Pancreas (tissue), 10 donors: ENCODE measurements around the gene SMARCC2. TPM values are rescaled to one million over a fixed set of nuclear protein-coding genes. Genes with fewer than 3 reads are reported as not detected.
A peak's percentile ranks its signal among the peaks of the same experiment; 100 is the strongest.
"Not testable (repeated sequence)": the region's sequence is repeated elsewhere in the genome, so short reads cannot be mapped to it uniquely, and the experiment has no call there.

Source experiments
- ATAC-seq, 4 donors: fragments of 200-7000 bp; cut with Tn5 transposase; one replicate each; pipeline versions ENCODE4 v1.8.0 to v1.9.1; 2020; ENCODE audit warnings: mild to moderate bottlenecking in 4 of 4, moderate library complexity in 4 of 4
- DNase-seq, 6 donors: peaks; one replicate each; pipeline ENCODE4 v3.0.0-alpha.2; 2020
- FAIRE-seq: peaks from 2 replicates; lab custom pipeline; 2012; peaks lifted over from hg19 to GRCh38; lab: Jason Lieb, UNC
- H3K27ac ChIP-seq, 4 donors: fragments of 200-600 bp; sonication (generic); 1 replicate in 3 of 4; 2 replicates in 1 of 4; pipeline versions ENCODE4 v1.5.0 to v1.8.0; 2020
- H3K27me3 ChIP-seq, 4 donors: fragments of 200-600 bp; one replicate each; pipeline ENCODE4 v1.8.0; 2021
- H3K36me3 ChIP-seq, 3 donors: fragments of 200-600 bp; sonication (generic) in 1 of 3; one replicate each; pipeline versions ENCODE4 v1.5.0 to v1.8.0; 2020 to 2021
- H3K4me1 ChIP-seq, 3 donors: fragments of 200-600 bp; one replicate each; pipeline ENCODE4 v1.8.0; 2021
- H3K4me3 ChIP-seq, 4 donors: fragments of 200-600 bp; sonication (generic) in 2 of 4; one replicate each; pipeline versions ENCODE4 v1.5.0 to v1.8.0; 2020 to 2021
- H3K9me3 ChIP-seq, 4 donors: fragments of 200-600 bp; one replicate each; pipeline ENCODE4 v1.8.0; 2021
- CTCF ChIP-seq, 4 donors: fragments of 200-600 bp; sonication (generic) in 3 of 4; IDR thresholded peaks; one replicate each; pipeline versions ENCODE4 v1.5.0 to v1.8.0; 2021; ENCODE audit warnings: antibody characterized with exemption in 4 of 4
- WGBS, 2 donors: extraction: QIAGEN DNeasy Blood & Tissue Kit; methylation state at CpG; one replicate each; pipeline ENCODE4 v1.1.7; 2013; 5-methylcytosine and 5-hydroxymethylcytosine counted together
- intact Hi-C, 3 donors: fragments of 100-400 bp; cut with DNase I; formaldehyde crosslinking; loops; one replicate each; pipeline versions ENCODE4 v1.11.1 to v1.14.2; 2022
- polyA plus RNA-seq, 2 donors: library from polyadenylated mRNA; stranded (reverse); fragments of 200-250 nt; gene quantifications; one replicate each; pipeline ENCODE4 v1.2.3, GENCODE V29; 2013
- total RNA-seq, 6 donors: library from RNA; stranded (reverse); fragmentation: NEBNext Ultra II Directional in 4 of 6; extraction: Animal tissue kit (Norgen Biotek cat#: 25700) in 4 of 6; gene quantifications; one replicate each; pipeline versions ENCODE4 v1.2.1 to v1.2.4, GENCODE V29; 2021 to 2023
- donor health status: healthy with polysubstance abuse.
- donor health status: DM: no; HTN: no; CAD: no; lungs with moderate emphysema.
- donor health status: DM: no; HTN: no; CAD: no.
- donor health status: control.
- donor health status: control.
- donor health status: Bipolar disorder and iron deficiency.
- donor health status: DM: yes; HTN: yes; CAD: no.
- donor health status: DM: no; HTN: no; CAD: no.
- donor health status: DM: no; HTN: no; CAD: no.
- donor health status: DM: yes; HTN: yes; CAD: no.

The SMARCC2 gene
- total and polyA plus RNA-seq, 8 donors = 26.3 to 64.5 (median 38.2) TPM

GRCh38 chr12:56157201-56158028, 31.9 kb downstream of the SMARCC2 start:
- peak; percentile 64 to 71 (median 68) for ATAC-seq
- 2 to 5% methylated on average over 45 of the region's 45 CpGs for WGBS, 2 donors
- Histone ChIP-seq H3K27ac (peak overlapping the region; percentile 67 to 96 (median 91)), H3K4me3 (peak overlapping the region; percentile 33 to 86 (median 61)), H3K4me1 (peaks cover 13 to 27% (median 13%) of the 10 kb centered on the region in 3 donors), H3K27me3 (no peaks in the 10 kb centered on the region), H3K36me3 (peaks cover 0 to 26% (median 19%) of the 10 kb centered on the region in 3 donors), H3K9me3 (no peaks in the 10 kb centered on the region)
- peak; percentile 37 to 53 (median 43) for TF ChIP-seq CTCF (IDR thresholded peaks at IDR 0.05)
- intact Hi-C loops = no loop called here
- DNase-seq = peak; percentile 72 to 84 (median 77)
- no peak for FAIRE-seq

- H3K9me3 ChIP-seq, intact Hi-C loops, DNase-seq, FAIRE-seq, ATAC-seq, H3K27me3 ChIP-seq: not testable (repeated sequence)
- Histone ChIP-seq H3K4me3 (peak overlapping the region; percentile 33 to 86 (median 61)), H3K27ac (peak overlapping the region; percentile 67 to 96 (median 91)), H3K4me1 (peaks cover 13 to 27% (median 15%) of the 10 kb centered on the region in 3 donors), H3K36me3 (peaks cover 0 to 18% (median 14%) of the 10 kb centered on the region in 3 donors)
- WGBS, 2 donors = 90 to 93% methylated on average over 21 of the region's 21 CpGs
These were observed 32.7 kb downstream of the SMARCC2 start for GRCh38 chr12:56156464-56157200.

- FAIRE-seq (no peak), DNase-seq (no peak), ATAC-seq (no peak)
- H3K36me3 ChIP-seq = peaks cover 0 to 5% (median 2%) of the 10 kb centered on the region in 3 donors
- no peaks in the 10 kb centered on the region for H3K27me3 ChIP-seq
- H3K4me1 ChIP-seq = peaks cover 5 to 24% (median 11%) of the 10 kb centered on the region in 3 donors
- no peaks in the 10 kb centered on the region for H3K9me3 ChIP-seq
- no peak overlapping the region for H3K4me3 ChIP-seq
- intact Hi-C loops = no loop called here
- WGBS, 2 donors = 62% methylated on average over 11 of the region's 11 CpGs
- no peak for TF ChIP-seq CTCF (IDR thresholded peaks at IDR 0.05)
- H3K27ac ChIP-seq = no peak overlapping the region
These were observed 33.9 kb downstream of the SMARCC2 start for GRCh38 chr12:56155256-56155845.

- no peak for TF ChIP-seq CTCF (IDR thresholded peaks at IDR 0.05)
- Histone ChIP-seq H3K27me3 (no peaks in the 10 kb centered on the region), H3K36me3 (no peaks in the 10 kb centered on the region), H3K4me1 (peaks cover 5 to 18% (median 8%) of the 10 kb centered on the region in 3 donors), H3K4me3 (no peak overlapping the region), H3K27ac (no peak overlapping the region), H3K9me3 (no peaks in the 10 kb centered on the region)
- ATAC-seq (no peak), FAIRE-seq (no peak), DNase-seq (no peak)
- WGBS, 2 donors = 86 to 89% methylated on average over 5 of the region's 5 CpGs
- intact Hi-C loops = no loop called here
These were observed 34.5 kb downstream of the SMARCC2 start for GRCh38 chr12:56154818-56155217.

- Histone ChIP-seq H3K27me3 (no peaks in the 10 kb centered on the region), H3K4me3 (no peak overlapping the region), H3K4me1 (peaks cover 5 to 15% (median 8%) of the 10 kb centered on the region in 3 donors), H3K27ac (no peak overlapping the region), H3K36me3 (no peaks in the 10 kb centered on the region), H3K9me3 (no peaks in the 10 kb centered on the region)
- DNase-seq (no peak), FAIRE-seq (no peak), ATAC-seq (no peak)
- WGBS, 2 donors = 96 to 100% methylated on average over 1 of the region's 1 CpG
- intact Hi-C loops = no loop called here
- TF ChIP-seq CTCF (IDR thresholded peaks at IDR 0.05) = no peak
These were observed 35.0 kb downstream of the SMARCC2 start for GRCh38 chr12:56154246-56154771.
